ENCODE measurements around the gene CTIF.

Gene CTIF

GRCh38 chr18:48729404-48729803 is 190.6 kb downstream of the CTIF start:
- DNase-seq (ENCODE audit: low read depth): no peak
- H3K4me3 ChIP-seq (ENCODE audit: low read depth, low read length): no peak overlapping the region
- TF ChIP-seq CTCF (IDR thresholded peaks at IDR 0.05; ENCODE audit: insufficient read depth, low read depth, low read length, missing control alignments): no peak

GRCh38 chr18:48730010-48730409 is 191.2 kb downstream of the CTIF start:
- TF ChIP-seq CTCF (IDR thresholded peaks at IDR 0.05; ENCODE audit: insufficient read depth, low read depth, low read length, missing control alignments): no peak
- DNase-seq (ENCODE audit: low read depth): no peak
- H3K4me3 ChIP-seq (ENCODE audit: low read depth, low read length): no peak overlapping the region

- no peak for DNase-seq (ENCODE audit: low read depth)
- TF ChIP-seq CTCF (IDR thresholded peaks at IDR 0.05; ENCODE audit: insufficient read depth, low read depth, low read length, missing control alignments): no peak
- no peak overlapping the region for H3K4me3 ChIP-seq (ENCODE audit: low read depth, low read length)
Measured at GRCh38 chr18:48732767-48733424, 194.1 kb downstream of the CTIF start.

GRCh38 chr18:48733643-48734253 is 194.9 kb downstream of the CTIF start:
- no peak for DNase-seq (ENCODE audit: low read depth)
- TF ChIP-seq CTCF (IDR thresholded peaks at IDR 0.05; ENCODE audit: insufficient read depth, low read depth, low read length, missing control alignments): no peak
- H3K4me3 ChIP-seq (ENCODE audit: low read depth, low read length): no peak overlapping the region

GRCh38 chr18:48734460-48734859 is 195.6 kb downstream of the CTIF start:
- no peak for DNase-seq (ENCODE audit: low read depth)
- no peak for TF ChIP-seq CTCF (IDR thresholded peaks at IDR 0.05; ENCODE audit: insufficient read depth, low read depth, low read length, missing control alignments)
- H3K4me3 ChIP-seq (ENCODE audit: low read depth, low read length): no peak overlapping the region

GRCh38 chr18:48735080-48735676 is 196.3 kb downstream of the CTIF start:
- no peak for TF ChIP-seq CTCF (IDR thresholded peaks at IDR 0.05; ENCODE audit: insufficient read depth, low read depth, low read length, missing control alignments)
- no peak for DNase-seq (ENCODE audit: low read depth)
- H3K4me3 ChIP-seq (ENCODE audit: low read depth, low read length): no peak overlapping the region
